Smooth muscle cell (in vitro differentiated cells): Measurements from ENCODE around the gene DOCK10. TPM values are rescaled to one million over a fixed set of nuclear protein-coding genes. Genes with fewer than 3 reads are reported as not detected.

ENCODE experiments used
- DNase-seq: peaks from one replicate; lab custom pipeline; 2025; ENCODE audit not compliant: unreplicated experiment; lab: John Stamatoyannopoulos, UW
- H2AFZ ChIP-seq: fragments of 200-600 bp; sonication (generic); 2 replicates; pipeline ENCODE4 v1.6.0; 2016; ENCODE audit warnings: antibody characterized with exemption, low read depth, mild to moderate bottlenecking
- H3F3A ChIP-seq: fragments of 200-600 bp; sonication (generic); 2 replicates; pipeline ENCODE4 v1.6.0; 2017; ENCODE audit warnings: antibody characterized with exemption, low read depth
- H3K27ac ChIP-seq: fragments of 200-600 bp; sonication (generic); 2 replicates; pipeline ENCODE4 v1.5.1; 2016; ENCODE audit warnings: low read depth, mild to moderate bottlenecking
- H3K27me3 ChIP-seq: fragments of 200-600 bp; sonication (generic); 2 replicates; pipeline ENCODE4 v1.6.1; 2016; ENCODE audit warnings: low read depth, mild to moderate bottlenecking
- H3K36me3 ChIP-seq: fragments of 200-600 bp; sonication (generic); 2 replicates; pipeline ENCODE4 v1.5.1; 2016; ENCODE audit warnings: low read depth
- H3K4me1 ChIP-seq: fragments of 200-600 bp; sonication (generic); 2 replicates; pipeline ENCODE4 v1.5.1; 2016; ENCODE audit warnings: low read depth
- H3K4me2 ChIP-seq: fragments of 200-600 bp; sonication (generic); 2 replicates; pipeline ENCODE4 v1.6.0; 2016; ENCODE audit warnings: mild to moderate bottlenecking
- H3K4me3 ChIP-seq: fragments of 200-600 bp; sonication (generic); 2 replicates; pipeline ENCODE4 v1.5.1; 2016; ENCODE audit warnings: mild to moderate bottlenecking
- H3K79me2 ChIP-seq: fragments of 200-600 bp; sonication (generic); 2 replicates; pipeline ENCODE4 v1.6.0; 2016; ENCODE audit warnings: low read depth, mild to moderate bottlenecking
- H3K9ac ChIP-seq: fragments of 200-600 bp; sonication (generic); 2 replicates; pipeline ENCODE4 v1.6.0; 2016; ENCODE audit warnings: low read depth
- H3K9me3 ChIP-seq: fragments of 200-600 bp; sonication (generic); replicated peaks from 2 replicates; pipeline ENCODE4 v1.5.1; 2016; ENCODE audit warnings: low read depth
- H4K20me1 ChIP-seq: fragments of 200-600 bp; sonication (generic); 2 replicates; pipeline ENCODE4 v1.6.0; 2016; ENCODE audit warnings: low read depth
- WGBS: methylation state at CpG from one replicate; pipeline ENCODE4 v1.1.7; 2016; ENCODE audit warnings: low lambda C conversion rate; 5-methylcytosine and 5-hydroxymethylcytosine counted together
- polyA plus RNA-seq: library from polyadenylated mRNA; unstranded; fragments of >200 nt; fragmentation: Nextera tagmentation; extraction: Ambion mirVana; gene quantifications from 2 replicates; pipeline ENCODE4 v1.2.1, GENCODE V29; 2016
- total RNA-seq: library from RNA; depleted of rRNA; stranded (reverse); fragments of >200 nt; gene quantifications from 2 replicates; pipeline ENCODE4 v1.2.3, GENCODE V29; 2014
- TF ChIP-seq, protein P1 (sequence below): fragments of 200-600 bp; sonication (generic); IDR thresholded peaks from 2 replicates; pipeline ENCODE4 v1.5.1; 2017; ENCODE audit warnings: borderline replicate concordance, mild to moderate bottlenecking, antibody characterized with exemption; ENCODE audit not compliant: insufficient read depth, poor library complexity, severe bottlenecking

Gene DOCK10
- total and polyA plus RNA-seq, 2 experiments from 2014 or later = 0.04 TPM; not detected in 1

DNA sequence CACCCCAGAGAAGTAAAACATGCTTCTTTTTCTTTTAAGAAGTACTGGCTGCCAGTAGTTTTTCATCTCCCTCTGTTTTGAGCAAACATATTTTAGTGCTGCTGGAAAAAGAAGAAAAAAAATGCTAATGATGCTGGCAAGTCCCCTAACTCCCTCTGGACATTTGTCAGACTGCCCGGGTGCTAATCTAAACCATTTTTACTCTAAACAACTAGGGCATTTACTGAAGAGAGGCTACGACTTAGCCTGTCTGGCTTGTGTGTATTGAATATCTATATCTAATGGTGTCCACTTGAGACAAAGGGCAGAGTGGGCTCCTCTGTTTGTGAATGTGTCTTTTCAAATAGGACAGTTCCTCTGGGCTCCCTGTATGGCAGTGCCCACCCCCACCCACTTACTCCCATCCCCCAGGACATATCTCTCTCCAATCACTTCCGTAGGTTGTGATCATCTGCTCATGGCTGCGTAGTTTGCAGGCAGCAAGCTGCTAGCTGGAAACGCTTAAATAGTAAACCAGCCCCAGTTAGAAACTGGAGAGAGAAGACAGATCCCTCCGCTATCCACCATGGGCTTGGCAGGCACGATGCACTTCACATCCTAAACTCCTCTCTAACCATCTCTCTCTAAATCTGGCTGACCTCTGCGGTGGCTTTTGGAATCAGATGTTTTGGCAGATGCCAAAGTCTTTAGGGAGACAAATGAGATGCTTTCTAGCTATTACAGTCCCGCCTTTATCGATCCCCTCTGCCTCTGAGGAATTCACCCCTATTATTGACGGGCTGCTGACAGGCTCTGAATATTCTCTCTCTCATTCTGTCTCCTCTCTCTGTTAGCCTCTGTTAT lies 58.3 kb downstream of the DOCK10 start:
- H3K27ac ChIP-seq = no peak overlapping the region
- H3K9me3 ChIP-seq = no peaks in the 10 kb centered on the region
- no peaks in the 10 kb centered on the region for H3K79me2 ChIP-seq
- no peaks in the 10 kb centered on the region for H4K20me1 ChIP-seq
- H3K4me2 ChIP-seq = no peak overlapping the region
- H3K9ac ChIP-seq = no peak overlapping the region
- no peaks in the 10 kb centered on the region for H3F3A ChIP-seq
- TF ChIP-seq, protein P1, sequence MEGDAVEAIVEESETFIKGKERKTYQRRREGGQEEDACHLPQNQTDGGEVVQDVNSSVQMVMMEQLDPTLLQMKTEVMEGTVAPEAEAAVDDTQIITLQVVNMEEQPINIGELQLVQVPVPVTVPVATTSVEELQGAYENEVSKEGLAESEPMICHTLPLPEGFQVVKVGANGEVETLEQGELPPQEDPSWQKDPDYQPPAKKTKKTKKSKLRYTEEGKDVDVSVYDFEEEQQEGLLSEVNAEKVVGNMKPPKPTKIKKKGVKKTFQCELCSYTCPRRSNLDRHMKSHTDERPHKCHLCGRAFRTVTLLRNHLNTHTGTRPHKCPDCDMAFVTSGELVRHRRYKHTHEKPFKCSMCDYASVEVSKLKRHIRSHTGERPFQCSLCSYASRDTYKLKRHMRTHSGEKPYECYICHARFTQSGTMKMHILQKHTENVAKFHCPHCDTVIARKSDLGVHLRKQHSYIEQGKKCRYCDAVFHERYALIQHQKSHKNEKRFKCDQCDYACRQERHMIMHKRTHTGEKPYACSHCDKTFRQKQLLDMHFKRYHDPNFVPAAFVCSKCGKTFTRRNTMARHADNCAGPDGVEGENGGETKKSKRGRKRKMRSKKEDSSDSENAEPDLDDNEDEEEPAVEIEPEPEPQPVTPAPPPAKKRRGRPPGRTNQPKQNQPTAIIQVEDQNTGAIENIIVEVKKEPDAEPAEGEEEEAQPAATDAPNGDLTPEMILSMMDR = no peak
- no peaks in the 10 kb centered on the region for H3K4me1 ChIP-seq
- H2AFZ ChIP-seq = no peak overlapping the region
- WGBS = 71% methylated on average over 11 of the region's 11 CpGs
- H3K27me3 ChIP-seq = no peaks in the 10 kb centered on the region
- no peaks in the 10 kb centered on the region for H3K36me3 ChIP-seq
- no peak overlapping the region for H3K4me3 ChIP-seq
- DNase-seq = no peak

DNA sequence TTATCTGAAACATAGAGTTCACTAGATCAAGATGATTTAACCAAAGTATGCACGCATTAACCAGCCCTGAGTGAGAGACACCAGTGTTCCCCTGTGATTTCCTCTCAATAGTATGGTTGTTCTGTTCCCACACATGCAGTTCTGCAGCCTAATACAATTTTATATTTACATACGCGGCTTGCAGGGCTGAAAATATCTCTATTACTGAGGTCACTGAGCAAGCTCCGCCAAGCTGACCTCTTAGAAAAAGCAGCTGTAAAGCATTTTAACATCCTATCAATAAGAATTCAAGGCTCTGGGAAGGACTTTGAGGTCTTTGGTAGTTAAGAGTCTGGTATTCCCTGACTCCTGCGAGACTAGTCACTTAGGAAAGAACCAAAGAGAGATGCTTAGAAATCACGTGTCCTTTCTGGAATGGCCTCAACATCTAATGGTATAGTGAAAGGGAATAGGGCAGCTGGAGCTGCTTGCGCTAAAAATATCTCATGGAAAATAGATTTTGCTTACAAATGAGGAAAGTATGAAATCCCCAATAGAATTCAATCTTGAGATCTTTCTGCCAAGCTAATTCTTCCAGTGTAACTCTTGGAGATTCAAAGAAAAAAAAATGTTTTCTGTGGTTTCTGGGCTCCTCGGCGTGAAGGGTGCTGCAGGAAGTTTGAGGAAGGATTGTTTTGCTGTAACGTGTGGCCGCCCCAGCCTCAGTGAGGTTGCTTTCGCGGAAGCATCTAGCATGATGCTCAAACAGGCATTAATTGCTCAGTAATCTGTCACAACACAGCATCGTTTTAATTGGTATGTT lies 59.2 kb downstream of the DOCK10 start:
- no peak overlapping the region for H3K9ac ChIP-seq
- no peaks in the 10 kb centered on the region for H3K79me2 ChIP-seq
- no peak overlapping the region for H3K27ac ChIP-seq
- no peak overlapping the region for H3K4me3 ChIP-seq
- no peaks in the 10 kb centered on the region for H4K20me1 ChIP-seq
- no peaks in the 10 kb centered on the region for H3F3A ChIP-seq
- H3K36me3 ChIP-seq = no peaks in the 10 kb centered on the region
- H2AFZ ChIP-seq = peak overlapping the region; percentile 10
- H3K27me3 ChIP-seq = no peaks in the 10 kb centered on the region
- DNase-seq = no peak
- H3K4me1 ChIP-seq = no peaks in the 10 kb centered on the region
- TF ChIP-seq, protein P1 = no peak
- H3K9me3 ChIP-seq = no peaks in the 10 kb centered on the region
- no peak overlapping the region for H3K4me2 ChIP-seq
- 76% methylated on average over 14 of the region's 14 CpGs for WGBS

DNA sequence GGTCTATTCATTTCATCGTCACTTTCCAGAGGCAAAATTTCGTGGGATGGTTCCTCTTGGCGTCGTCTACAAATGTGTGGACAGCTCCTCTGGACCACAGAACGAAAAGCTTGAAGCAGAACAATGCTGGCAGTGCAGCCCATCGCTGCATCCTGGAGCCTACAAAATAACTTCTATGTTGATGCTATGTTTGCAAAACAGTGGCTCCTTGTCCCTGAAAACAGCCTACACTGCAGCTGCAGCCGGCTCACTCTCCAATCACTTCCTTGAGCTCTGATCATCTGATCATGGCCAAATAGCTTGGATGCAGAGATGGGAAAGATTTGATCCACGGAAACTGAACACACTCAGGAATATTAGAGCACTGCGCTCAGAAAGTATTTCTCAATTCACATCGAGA lies 60.0 kb downstream of the DOCK10 start:
- Histone ChIP-seq H3F3A (no peaks in the 10 kb centered on the region), H3K4me1 (no peaks in the 10 kb centered on the region), H3K9me3 (no peaks in the 10 kb centered on the region), H3K27ac (no peak overlapping the region), H3K4me2 (no peak overlapping the region), H4K20me1 (no peaks in the 10 kb centered on the region), H3K27me3 (no peaks in the 10 kb centered on the region), H3K4me3 (no peak overlapping the region), H3K79me2 (no peaks in the 10 kb centered on the region), H3K9ac (no peak overlapping the region), H2AFZ (no peak overlapping the region), H3K36me3 (no peaks in the 10 kb centered on the region)
- TF ChIP-seq, protein P1 = no peak
- DNase-seq = no peak
- 90% methylated on average over 10 of the region's 10 CpGs for WGBS
